ENCODE results near the gene STK10.

The STK10 gene

DNA sequence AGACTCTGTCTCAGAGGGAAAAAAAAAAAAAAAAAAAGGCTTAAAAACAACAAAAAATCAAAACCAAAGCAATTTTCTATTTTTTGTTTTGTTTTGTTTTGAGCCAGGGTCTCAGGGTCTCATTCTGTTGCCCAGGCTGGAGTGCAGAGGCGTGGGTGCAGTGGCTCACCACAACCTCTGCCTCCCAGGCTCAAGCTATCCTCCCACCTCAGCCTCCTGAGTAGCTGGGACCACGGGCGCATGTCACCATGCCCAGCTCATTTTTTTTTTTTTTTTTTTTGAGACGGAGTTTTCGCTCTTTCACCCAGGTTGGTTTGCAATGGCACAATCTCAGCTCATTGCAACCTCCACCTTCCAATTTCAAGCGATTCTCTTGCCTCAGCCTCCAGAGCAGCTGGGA, 5.7 kb downstream of the STK10 start:
- DNase-seq (ENCODE audit: low read depth) = no peak
- TF ChIP-seq, protein P1, sequence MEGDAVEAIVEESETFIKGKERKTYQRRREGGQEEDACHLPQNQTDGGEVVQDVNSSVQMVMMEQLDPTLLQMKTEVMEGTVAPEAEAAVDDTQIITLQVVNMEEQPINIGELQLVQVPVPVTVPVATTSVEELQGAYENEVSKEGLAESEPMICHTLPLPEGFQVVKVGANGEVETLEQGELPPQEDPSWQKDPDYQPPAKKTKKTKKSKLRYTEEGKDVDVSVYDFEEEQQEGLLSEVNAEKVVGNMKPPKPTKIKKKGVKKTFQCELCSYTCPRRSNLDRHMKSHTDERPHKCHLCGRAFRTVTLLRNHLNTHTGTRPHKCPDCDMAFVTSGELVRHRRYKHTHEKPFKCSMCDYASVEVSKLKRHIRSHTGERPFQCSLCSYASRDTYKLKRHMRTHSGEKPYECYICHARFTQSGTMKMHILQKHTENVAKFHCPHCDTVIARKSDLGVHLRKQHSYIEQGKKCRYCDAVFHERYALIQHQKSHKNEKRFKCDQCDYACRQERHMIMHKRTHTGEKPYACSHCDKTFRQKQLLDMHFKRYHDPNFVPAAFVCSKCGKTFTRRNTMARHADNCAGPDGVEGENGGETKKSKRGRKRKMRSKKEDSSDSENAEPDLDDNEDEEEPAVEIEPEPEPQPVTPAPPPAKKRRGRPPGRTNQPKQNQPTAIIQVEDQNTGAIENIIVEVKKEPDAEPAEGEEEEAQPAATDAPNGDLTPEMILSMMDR (IDR thresholded peaks at IDR 0.05; ENCODE audit: control insufficient read depth, insufficient read depth, low read depth, low read length, missing control alignments) = no peak
- H3K4me3 ChIP-seq (ENCODE audit: control insufficient read depth, low read depth, low read length) = no peak overlapping the region

DNA sequence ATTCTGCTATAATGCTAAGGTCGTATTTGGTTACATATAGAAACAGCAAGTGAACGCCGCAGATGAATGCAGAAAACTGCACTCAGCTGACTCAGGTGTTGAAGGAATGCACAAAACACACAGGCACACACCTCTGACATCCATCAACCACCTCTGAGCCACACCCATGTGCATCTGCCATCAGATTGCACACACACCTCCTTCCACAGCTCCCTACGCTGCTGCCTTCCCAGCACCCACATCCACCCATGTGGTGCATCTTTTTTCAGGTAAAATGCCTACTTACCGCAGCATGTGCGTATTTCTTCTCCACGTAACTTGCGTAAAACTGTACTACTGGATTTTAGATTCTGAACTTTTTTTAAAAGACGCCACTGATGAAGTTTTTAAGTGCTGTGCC, 7.1 kb downstream of the STK10 start:
- H3K4me3 ChIP-seq (ENCODE audit: control insufficient read depth, low read depth, low read length) = no peak overlapping the region
- DNase-seq (ENCODE audit: low read depth) = no peak
- TF ChIP-seq, protein P1 (IDR thresholded peaks at IDR 0.05; ENCODE audit: control insufficient read depth, insufficient read depth, low read depth, low read length, missing control alignments) = no peak

DNA sequence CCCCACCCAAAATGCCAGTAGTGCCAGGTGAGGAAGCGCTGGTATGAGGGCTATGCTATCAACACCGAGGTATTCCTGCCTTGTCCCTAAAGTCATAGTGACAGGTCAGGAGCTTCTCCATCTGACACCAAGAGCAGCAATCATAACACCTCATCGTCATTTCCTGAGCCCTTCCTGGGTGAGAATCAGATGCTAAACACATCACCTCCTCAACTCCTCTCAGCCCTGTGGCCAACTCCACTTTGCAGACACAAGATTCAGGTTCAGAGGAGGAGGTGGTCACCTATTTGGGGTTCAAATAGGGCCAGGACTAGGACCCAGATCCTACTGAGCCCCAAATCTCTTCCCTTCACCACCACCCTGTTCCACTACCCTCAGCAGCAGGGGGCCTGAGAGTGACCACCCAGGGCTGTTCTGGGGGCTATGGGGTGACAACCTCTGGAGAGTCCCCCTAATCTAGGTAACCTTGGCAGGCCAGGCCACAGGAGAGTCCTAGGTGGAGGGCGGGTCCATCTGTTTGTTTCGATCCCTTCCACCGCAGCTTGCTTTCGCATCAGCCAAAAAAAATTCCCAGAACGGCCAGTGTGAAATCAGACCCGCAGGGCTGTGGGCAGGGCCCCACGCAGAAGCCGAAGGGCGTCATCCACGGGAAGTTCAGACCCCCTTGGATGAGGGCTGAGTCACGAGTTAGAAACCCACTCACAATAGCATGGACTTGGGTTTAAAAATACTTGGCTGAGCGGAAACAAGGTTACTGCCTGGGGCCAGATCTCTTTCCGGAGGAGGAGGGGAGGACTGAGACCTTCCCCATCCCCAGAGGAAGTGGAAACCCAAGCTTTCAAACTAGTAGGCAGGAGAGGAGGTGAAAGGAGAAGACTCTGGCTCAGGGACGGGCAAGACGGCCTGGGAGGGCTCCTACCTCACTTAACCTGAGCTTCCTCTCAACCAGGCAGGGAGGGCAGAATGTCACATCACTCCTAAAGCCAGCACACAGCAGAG, 8.7 kb downstream of the STK10 start:
- TF ChIP-seq, protein P1 (IDR thresholded peaks at IDR 0.05; ENCODE audit: control insufficient read depth, insufficient read depth, low read depth, low read length, missing control alignments) = no peak
- H3K4me3 ChIP-seq (ENCODE audit: control insufficient read depth, low read depth, low read length) = no peak overlapping the region
- no peak for DNase-seq (ENCODE audit: low read depth)

DNA sequence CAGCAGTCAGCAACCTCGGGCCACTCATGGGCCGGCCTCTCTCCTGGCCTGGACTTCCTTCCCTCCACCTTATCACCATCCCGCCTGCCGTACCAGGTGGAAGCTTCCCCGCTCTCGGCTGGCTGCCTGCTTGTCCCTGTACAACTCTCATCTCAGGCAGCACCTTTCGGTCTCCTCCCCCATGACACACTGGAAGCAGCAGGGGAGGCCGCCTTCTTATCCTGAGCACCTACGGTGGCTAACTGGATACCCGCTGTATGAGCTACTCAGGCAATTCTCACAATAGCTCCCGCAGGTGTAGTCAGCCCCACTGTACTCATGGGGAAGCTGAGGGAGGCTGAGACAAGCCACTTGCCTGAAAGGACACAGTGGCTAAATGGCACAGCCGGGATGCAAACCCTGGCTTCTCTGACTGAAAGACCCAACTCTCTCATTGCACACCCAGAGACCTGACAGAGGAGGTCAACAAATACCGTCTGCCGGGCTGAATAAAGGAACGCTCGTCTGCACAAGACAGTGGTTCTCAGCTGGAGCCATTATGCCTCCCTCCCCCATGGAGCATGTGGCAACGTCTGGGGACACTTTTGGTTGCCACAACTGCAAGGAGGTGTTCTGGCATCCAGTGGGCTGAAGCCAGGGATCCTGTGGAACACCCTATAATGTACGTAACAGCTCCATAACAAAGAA, 9.6 kb downstream of the STK10 start:
- TF ChIP-seq, protein P1 (IDR thresholded peaks at IDR 0.05; ENCODE audit: control insufficient read depth, insufficient read depth, low read depth, low read length, missing control alignments) = no peak
- H3K4me3 ChIP-seq (ENCODE audit: control insufficient read depth, low read depth, low read length) = no peak overlapping the region
- DNase-seq (ENCODE audit: low read depth) = no peak

DNA sequence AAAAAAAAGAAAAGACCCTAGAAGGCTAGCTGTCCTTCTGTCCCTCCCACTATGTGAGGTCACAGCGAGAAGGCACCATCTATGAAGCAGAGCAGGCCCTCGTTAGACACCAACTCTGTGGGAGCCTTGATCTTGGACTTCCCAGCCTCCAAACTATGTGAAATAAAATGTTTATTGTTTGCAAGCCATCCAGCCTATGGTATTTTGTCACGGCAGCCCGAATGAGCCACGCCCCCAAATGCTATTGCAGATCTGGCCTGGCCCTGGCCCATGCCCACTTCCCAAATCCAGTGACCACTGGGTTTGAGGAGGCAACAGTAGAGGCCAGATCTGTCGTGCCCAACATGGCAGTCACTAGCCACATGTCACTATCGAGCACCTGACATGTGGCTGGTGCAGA, 10.8 kb downstream of the STK10 start:
- no peak for DNase-seq (ENCODE audit: low read depth)
- H3K4me3 ChIP-seq (ENCODE audit: control insufficient read depth, low read depth, low read length) = no peak overlapping the region
- TF ChIP-seq, protein P1 (IDR thresholded peaks at IDR 0.05; ENCODE audit: control insufficient read depth, insufficient read depth, low read depth, low read length, missing control alignments) = no peak

DNA sequence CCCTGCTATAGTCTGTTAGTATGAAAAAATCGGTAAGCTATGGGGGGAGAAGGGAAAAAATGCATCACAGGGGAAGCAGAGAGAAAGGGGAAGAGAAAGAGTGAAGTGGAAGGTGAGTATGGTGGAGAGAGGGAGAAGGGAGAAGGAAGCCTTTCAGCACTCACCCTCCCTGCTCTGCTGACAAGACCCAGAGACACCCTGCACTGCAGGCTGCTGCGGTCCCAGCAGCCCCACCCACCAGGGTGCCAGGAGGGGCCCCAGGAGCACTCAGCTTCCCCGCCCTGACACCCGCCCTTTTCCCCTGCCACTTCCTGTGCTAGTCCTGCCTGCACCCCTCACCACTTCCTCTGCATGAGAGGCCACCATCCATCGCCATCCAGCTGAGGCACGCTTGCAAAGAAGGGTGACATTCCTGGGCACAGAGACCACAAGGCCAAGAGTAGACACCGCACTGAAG, 12.7 kb downstream of the STK10 start:
- TF ChIP-seq, protein P1 (IDR thresholded peaks at IDR 0.05; ENCODE audit: control insufficient read depth, insufficient read depth, low read depth, low read length, missing control alignments) = no peak
- H3K4me3 ChIP-seq (ENCODE audit: control insufficient read depth, low read depth, low read length) = no peak overlapping the region
- DNase-seq (ENCODE audit: low read depth) = no peak
